ENCODE measurements around the gene SERPINB2.
"Not testable (repeated sequence)": the region's sequence is repeated elsewhere in the genome, so short reads cannot be mapped to it uniquely, and the experiment has no call there.

The SERPINB2 gene

GRCh38 chr18:63940543-63941050, 53.1 kb downstream of the SERPINB2 start:
- DNase-seq = not testable (repeated sequence)

DNA sequence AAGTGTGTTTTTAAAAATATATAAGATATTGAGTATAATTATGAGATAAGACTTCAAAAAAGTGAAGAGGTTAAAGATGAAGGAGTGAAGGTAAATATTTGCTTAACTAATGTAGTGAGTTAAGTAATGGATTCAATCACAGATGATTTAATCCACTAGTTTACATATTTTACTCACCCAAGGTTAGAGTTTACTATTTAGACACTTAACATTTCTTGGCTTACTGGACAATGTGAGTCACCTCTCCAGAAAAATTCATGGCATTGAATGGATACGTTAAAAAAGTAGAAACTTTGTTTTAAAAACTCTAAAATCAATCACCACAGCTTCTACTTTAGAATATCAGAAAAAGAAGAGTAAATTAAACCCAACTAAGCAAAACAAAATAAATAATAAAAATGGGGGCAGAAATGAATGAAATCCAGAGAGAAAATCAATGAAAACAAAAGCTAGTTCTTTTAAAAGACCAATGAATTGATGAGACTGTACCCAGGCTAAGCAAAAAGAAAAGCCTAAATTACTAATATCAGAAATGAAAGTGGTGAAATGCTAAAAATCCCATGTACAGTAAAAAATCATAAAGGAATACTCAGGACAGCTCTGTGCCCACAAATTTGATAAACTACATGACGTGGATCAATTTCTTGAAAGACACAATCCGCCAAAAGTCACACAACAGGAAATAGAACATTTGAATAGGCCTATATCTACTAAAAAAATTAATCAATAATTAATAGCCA, 59.7 kb downstream of the SERPINB2 start:
- no peak for DNase-seq

- peak; percentile 39 for DNase-seq
Observed at GRCh38 chr18:63949068-63949737, 61.7 kb downstream of the SERPINB2 start, which contains the start of gene HMSD. Gene HMSD, plus strand, starts transcription at chr18:63949301. Its CDS starts 4,155 bp downstream, at chr18:63953456.

DNA sequence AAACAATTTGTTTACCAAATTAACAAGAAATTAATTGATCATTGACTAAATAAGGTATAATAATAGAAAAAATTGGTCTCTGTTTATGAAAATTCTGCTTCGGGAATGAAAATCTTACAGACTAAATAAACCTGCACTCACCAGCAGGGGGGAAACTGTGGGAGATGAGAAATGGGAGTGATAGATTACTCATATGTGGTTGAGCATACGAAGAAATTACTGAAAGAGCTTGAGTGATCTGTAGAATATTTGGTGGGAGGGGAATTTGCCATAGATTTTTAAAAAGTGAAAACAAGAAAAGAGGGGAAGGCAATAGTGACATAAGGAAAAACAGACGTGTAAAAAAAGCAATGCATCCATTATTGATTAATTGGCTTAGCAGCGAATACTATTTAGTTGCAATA, 63.8 kb downstream of the SERPINB2 start:
- DNase-seq = no peak
